Caco-2 (cell line): ENCODE results near the gene DCDC1. TPM values are rescaled to one million over a fixed set of nuclear protein-coding genes. Genes with fewer than 3 reads are reported as not detected.

Experiments
- BruUV-seq: library from RNA; stranded (reverse); fragments of 400-500 nt; replicated peaks from 2 replicates; lab custom pipeline; 2021; lab: Mats Ljungman, UMichigan
- CTCF ChIA-PET: fragments of 300-600 bp; sonication (Branson Sonifier 250); formaldehyde crosslinking; loops from one replicate; lab custom pipeline; 2022; ENCODE audit warnings: antibody characterized with exemption; lab: Charles Lee
- POLR2A ChIA-PET: fragments of 300-600 bp; sonication (Branson Sonifier 250); formaldehyde crosslinking; loops from one replicate; lab custom pipeline; 2022; ENCODE audit warnings: antibody characterized with exemption; lab: Charles Lee
- DNase-seq, 2 experiments: peaks; one replicate each; pipeline versions ENCODE4 v3.0.0 to v3.0.0-alpha.2; 2020 to 2022
- H3K27me3 ChIP-seq: replicated peaks from 2 replicates; pipeline ENCODE4 v1.6.0; 2011; ENCODE audit warnings: low read length; ENCODE audit not compliant: control insufficient read depth, insufficient read depth
- H3K36me3 ChIP-seq: 2 replicates; pipeline ENCODE4 v1.5.1; 2011; ENCODE audit warnings: low read length; ENCODE audit not compliant: control insufficient read depth, insufficient read depth
- H3K4me1 ChIP-seq: fragments of 250-450 bp; sonication (Bioruptor Pico); 2 replicates; pipeline ENCODE4 v1.5.1; 2020; ENCODE audit warnings: mild to moderate bottlenecking
- H3K4me3 ChIP-seq: 2 replicates; pipeline ENCODE4 v1.5.1; 2011; ENCODE audit warnings: low read depth, mild to moderate bottlenecking, control low read depth, low read length
- H3K9me3 ChIP-seq: fragments of 250-450 bp; sonication (Bioruptor Pico); 2 replicates; pipeline ENCODE4 v1.5.1; 2020; ENCODE audit warnings: mild to moderate bottlenecking, moderate library complexity
- H3K27ac Mint-ChIP-seq: one replicate; pipeline ENCODE4 v1.8.0; 2022; ENCODE audit warnings: mixed read lengths; ENCODE audit not compliant: unreplicated experiment
- H3K27me3 Mint-ChIP-seq: one replicate; pipeline ENCODE4 v1.8.0; 2022; ENCODE audit warnings: mixed read lengths; ENCODE audit not compliant: insufficient read depth, unreplicated experiment
- H3K36me3 Mint-ChIP-seq: one replicate; pipeline ENCODE4 v1.8.0; 2022; ENCODE audit warnings: mild to moderate bottlenecking, mixed read lengths; ENCODE audit not compliant: insufficient read depth, unreplicated experiment
- H3K4me1 Mint-ChIP-seq: one replicate; pipeline ENCODE4 v1.8.0; 2022; ENCODE audit warnings: low read depth, mixed read lengths; ENCODE audit not compliant: unreplicated experiment
- H3K4me3 Mint-ChIP-seq: one replicate; pipeline ENCODE4 v1.8.0; 2022; ENCODE audit warnings: mild to moderate bottlenecking, moderate library complexity, mixed read lengths; ENCODE audit not compliant: unreplicated experiment
- H3K9me3 Mint-ChIP-seq: one replicate; pipeline ENCODE4 v1.8.0; 2022; ENCODE audit warnings: mixed read lengths; ENCODE audit not compliant: unreplicated experiment
- intact Hi-C: fragments of 100-400 bp; cut with micrococcal nuclease; formaldehyde crosslinking; loops from one replicate; pipeline ENCODE4 v1.10.0; 2022; ENCODE audit not compliant: unreplicated experiment
- total RNA-seq: library from RNA; stranded (reverse); gene quantifications from 2 replicates; pipeline ENCODE4 v1.2.3, GENCODE V29; 2022
- TF ChIP-seq, protein P1 (sequence below), 2 experiments: fragments of 200-600 bp in 1 of 2; IDR thresholded peaks; 1 replicate in 1 of 2; 2 replicates in 1 of 2; pipeline versions ENCODE4 v1.5.1 to v1.8.0; 2011 to 2022; ENCODE audit warnings: antibody characterized with exemption in 1 of 2, control low read depth in 1 of 2, inconsistent platforms in 1 of 2, low read depth in 1 of 2, low read length in 1 of 2, mild to moderate bottlenecking in 1 of 2, moderate library complexity in 1 of 2; ENCODE audit not compliant: insufficient read depth in 1 of 2, severe bottlenecking in 1 of 2, unreplicated experiment in 1 of 2

Gene DCDC1
- total RNA-seq, 1 experiment from 2014 or later: not detected

GRCh38 chr11:30985536-30985935, 384.0 kb downstream of the DCDC1 start:
- Histone ChIP-seq H3K27me3 (no peaks in the 10 kb centered on the region), H3K4me3 (no peak overlapping the region), H3K4me1 (peaks cover 10% of the 10 kb centered on the region), H3K36me3 (no peaks in the 10 kb centered on the region), H3K9me3 (no peaks in the 10 kb centered on the region)
- Mint-ChIP-seq H3K9me3 (no peaks in the 10 kb centered on the region), H3K4me1 (peaks cover 13% of the 10 kb centered on the region), H3K27me3 (no peaks in the 10 kb centered on the region), H3K27ac (no peak overlapping the region), H3K36me3 (no peaks in the 10 kb centered on the region), H3K4me3 (no peak overlapping the region)
- no peak for DNase-seq
- CTCF ChIA-PET: no interaction called here
- no TSS peak for BruUV-seq
- intact Hi-C loops: no loop called here
- TF ChIP-seq, protein P1, sequence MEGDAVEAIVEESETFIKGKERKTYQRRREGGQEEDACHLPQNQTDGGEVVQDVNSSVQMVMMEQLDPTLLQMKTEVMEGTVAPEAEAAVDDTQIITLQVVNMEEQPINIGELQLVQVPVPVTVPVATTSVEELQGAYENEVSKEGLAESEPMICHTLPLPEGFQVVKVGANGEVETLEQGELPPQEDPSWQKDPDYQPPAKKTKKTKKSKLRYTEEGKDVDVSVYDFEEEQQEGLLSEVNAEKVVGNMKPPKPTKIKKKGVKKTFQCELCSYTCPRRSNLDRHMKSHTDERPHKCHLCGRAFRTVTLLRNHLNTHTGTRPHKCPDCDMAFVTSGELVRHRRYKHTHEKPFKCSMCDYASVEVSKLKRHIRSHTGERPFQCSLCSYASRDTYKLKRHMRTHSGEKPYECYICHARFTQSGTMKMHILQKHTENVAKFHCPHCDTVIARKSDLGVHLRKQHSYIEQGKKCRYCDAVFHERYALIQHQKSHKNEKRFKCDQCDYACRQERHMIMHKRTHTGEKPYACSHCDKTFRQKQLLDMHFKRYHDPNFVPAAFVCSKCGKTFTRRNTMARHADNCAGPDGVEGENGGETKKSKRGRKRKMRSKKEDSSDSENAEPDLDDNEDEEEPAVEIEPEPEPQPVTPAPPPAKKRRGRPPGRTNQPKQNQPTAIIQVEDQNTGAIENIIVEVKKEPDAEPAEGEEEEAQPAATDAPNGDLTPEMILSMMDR (IDR thresholded peaks at IDR 0.05; ENCODE audit: insufficient read depth in 1 of 2, low read depth in 1 of 2, low read length in 1 of 2, severe bottlenecking in 1 of 2, unreplicated experiment in 1 of 2): no peak
- POLR2A ChIA-PET: no interaction called here

DNA sequence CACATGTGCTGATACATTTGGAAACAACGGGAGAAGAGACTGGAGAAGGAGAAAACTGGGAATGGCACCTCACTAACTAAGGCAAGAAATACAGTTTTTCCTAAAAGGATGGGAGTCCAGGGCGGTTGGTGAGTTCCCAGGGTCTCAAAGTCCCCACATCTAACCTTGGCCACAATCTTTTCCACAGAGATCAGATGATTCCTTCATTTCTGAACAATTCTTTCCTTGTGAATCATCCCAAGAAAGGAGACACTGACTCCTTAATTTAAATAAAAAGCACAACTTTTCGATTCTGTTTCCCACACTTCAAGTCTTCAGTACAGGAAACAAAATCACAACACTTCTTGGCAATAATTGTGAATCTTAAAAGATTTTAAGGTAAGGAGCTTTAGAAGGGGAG, 384.7 kb downstream of the DCDC1 start:
- H3K4me1 Mint-ChIP-seq: peaks cover 13% of the 10 kb centered on the region
- H3K36me3 ChIP-seq: no peaks in the 10 kb centered on the region
- ChIA-PET CTCF (no interaction called here), POLR2A (no interaction called here)
- no peaks in the 10 kb centered on the region for H3K36me3 Mint-ChIP-seq
- no peak overlapping the region for H3K27ac Mint-ChIP-seq
- no peaks in the 10 kb centered on the region for H3K27me3 Mint-ChIP-seq
- BruUV-seq: no TSS peak
- intact Hi-C loops: no loop called here
- peaks cover 10% of the 10 kb centered on the region for H3K4me1 ChIP-seq
- no peaks in the 10 kb centered on the region for H3K9me3 ChIP-seq
- DNase-seq: no peak
- H3K4me3 ChIP-seq: no peak overlapping the region
- H3K27me3 ChIP-seq: no peaks in the 10 kb centered on the region
- H3K4me3 Mint-ChIP-seq: no peak overlapping the region
- TF ChIP-seq, protein P1 (IDR thresholded peaks at IDR 0.05; ENCODE audit: insufficient read depth in 1 of 2, low read depth in 1 of 2, low read length in 1 of 2, severe bottlenecking in 1 of 2, unreplicated experiment in 1 of 2): no peak
- no peaks in the 10 kb centered on the region for H3K9me3 Mint-ChIP-seq

- H3K9me3 Mint-ChIP-seq: no peaks in the 10 kb centered on the region
- BruUV-seq: no TSS peak
- no peak for DNase-seq
- H3K4me3 Mint-ChIP-seq: no peak overlapping the region
- H3K4me1 Mint-ChIP-seq: peaks cover 13% of the 10 kb centered on the region
- no peaks in the 10 kb centered on the region for H3K36me3 Mint-ChIP-seq
- TF ChIP-seq, protein P1 (IDR thresholded peaks at IDR 0.05; ENCODE audit: insufficient read depth in 1 of 2, low read depth in 1 of 2, low read length in 1 of 2, severe bottlenecking in 1 of 2, unreplicated experiment in 1 of 2): no peak
- ChIA-PET POLR2A (no interaction called here), CTCF (no interaction called here)
- H3K27me3 ChIP-seq: no peaks in the 10 kb centered on the region
- H3K9me3 ChIP-seq: no peaks in the 10 kb centered on the region
- no peak overlapping the region for H3K27ac Mint-ChIP-seq
- H3K4me3 ChIP-seq: no peak overlapping the region
- H3K27me3 Mint-ChIP-seq: no peaks in the 10 kb centered on the region
- peaks cover 10% of the 10 kb centered on the region for H3K4me1 ChIP-seq
- intact Hi-C loops: no loop called here
- H3K36me3 ChIP-seq: no peaks in the 10 kb centered on the region
These were observed 385.1 kb downstream of the DCDC1 start for GRCh38 chr11:30984442-30984816.
